ENCODE measurements around the gene ZC3H15. TPM values are rescaled to one million over a fixed set of nuclear protein-coding genes. Genes with fewer than 3 reads are reported as not detected.
"Not testable (repeated sequence)": the region's sequence is repeated elsewhere in the genome, so short reads cannot be mapped to it uniquely, and the experiment has no call there.

Gene ZC3H15
- total RNA-seq, 1 donor from 2014 or later: 76.1 TPM

- Histone ChIP-seq H3K36me3 (ENCODE audit: control insufficient read depth, insufficient read depth, low read length) (no peaks in the 10 kb centered on the region), H3K4me3 (ENCODE audit: low read depth, low read length) (no peak overlapping the region), H3K27me3 (ENCODE audit: control insufficient read depth, insufficient read depth, low read length) (no peaks in the 10 kb centered on the region)
- no peak for TF ChIP-seq CTCF (IDR thresholded peaks at IDR 0.05; ENCODE audit: insufficient read depth, low read length, poor library complexity, severe bottlenecking)
- no peak for DNase-seq (ENCODE audit: low read depth)
These were observed 19.3 kb upstream of the ZC3H15 start for GRCh38 chr2:186466743-186467142.

- Histone ChIP-seq H3K4me3 (ENCODE audit: low read depth, low read length) (no peak overlapping the region), H3K36me3 (ENCODE audit: control insufficient read depth, insufficient read depth, low read length) (no peaks in the 10 kb centered on the region), H3K27me3 (ENCODE audit: control insufficient read depth, insufficient read depth, low read length) (no peaks in the 10 kb centered on the region)
- DNase-seq (ENCODE audit: low read depth): no peak
- TF ChIP-seq CTCF (IDR thresholded peaks at IDR 0.05; ENCODE audit: insufficient read depth, low read length, poor library complexity, severe bottlenecking): no peak
These were observed 18.6 kb upstream of the ZC3H15 start for GRCh38 chr2:186467421-186467820.

GRCh38 chr2:186472722-186473493, 13.2 kb upstream of the ZC3H15 start:
- H3K36me3 ChIP-seq (ENCODE audit: control insufficient read depth, insufficient read depth, low read length); H3K4me3 ChIP-seq (ENCODE audit: low read depth, low read length); H3K27me3 ChIP-seq (ENCODE audit: control insufficient read depth, insufficient read depth, low read length); DNase-seq (ENCODE audit: low read depth): not testable (repeated sequence)

GRCh38 chr2:186474239-186474638, 11.8 kb upstream of the ZC3H15 start:
- not testable (repeated sequence) for H3K36me3 ChIP-seq (ENCODE audit: control insufficient read depth, insufficient read depth, low read length); H3K4me3 ChIP-seq (ENCODE audit: low read depth, low read length)

GRCh38 chr2:186477790-186478189, 8.3 kb upstream of the ZC3H15 start:
- Histone ChIP-seq H3K27me3 (ENCODE audit: control insufficient read depth, insufficient read depth, low read length) (no peaks in the 10 kb centered on the region), H3K36me3 (ENCODE audit: control insufficient read depth, insufficient read depth, low read length) (no peaks in the 10 kb centered on the region), H3K4me3 (ENCODE audit: low read depth, low read length) (no peak overlapping the region)
- DNase-seq (ENCODE audit: low read depth): no peak
- TF ChIP-seq CTCF (IDR thresholded peaks at IDR 0.05; ENCODE audit: insufficient read depth, low read length, poor library complexity, severe bottlenecking): no peak

More at GRCh38 chr2:186474239-186474638, 11.8 kb upstream of the ZC3H15 start:
- H3K27me3 ChIP-seq (ENCODE audit: control insufficient read depth, insufficient read depth, low read length); DNase-seq (ENCODE audit: low read depth): not testable (repeated sequence)

GRCh38 chr2:186480991-186481390, 5.1 kb upstream of the ZC3H15 start:
- DNase-seq (ENCODE audit: low read depth): no peak
- no peak for TF ChIP-seq CTCF (IDR thresholded peaks at IDR 0.05; ENCODE audit: insufficient read depth, low read length, poor library complexity, severe bottlenecking)
- Histone ChIP-seq H3K27me3 (ENCODE audit: control insufficient read depth, insufficient read depth, low read length) (no peaks in the 10 kb centered on the region), H3K4me3 (ENCODE audit: low read depth, low read length) (no peak overlapping the region), H3K36me3 (ENCODE audit: control insufficient read depth, insufficient read depth, low read length) (no peaks in the 10 kb centered on the region)

All from kidney epithelial cell (primary cell).